SU-DHL-6 (cell line): ENCODE results near the gene KIF5C.
A peak's percentile ranks its signal among the peaks of the same experiment; 100 is the strongest.

ENCODE experiments used
- H2AFZ ChIP-seq: fragments of 200-600 bp; sonication (generic); 2 replicates; pipeline ENCODE4 v1.6.1; 2014; ENCODE audit warnings: low read depth, mild to moderate bottlenecking, moderate library complexity, mixed read lengths, antibody characterized with exemption, low read length; ENCODE audit not compliant: severe bottlenecking
- H3F3A ChIP-seq: fragments of 200-600 bp; shearing (Covaris generic); 2 replicates; pipeline ENCODE4 v1.6.0; 2016; ENCODE audit warnings: antibody characterized with exemption, mild to moderate bottlenecking; ENCODE audit not compliant: insufficient read depth
- H3K27ac ChIP-seq: fragments of 200-600 bp; sonication (generic); 2 replicates; pipeline ENCODE4 v1.5.1; 2016; ENCODE audit warnings: low read depth, mild to moderate bottlenecking, low read length, moderate library complexity, mixed read lengths
- H3K27me3 ChIP-seq: fragments of 200-600 bp; sonication (generic), shearing (Covaris generic); 2 replicates; pipeline ENCODE4 v1.6.0; 2014; ENCODE audit warnings: mild to moderate bottlenecking, low read length
- H3K36me3 ChIP-seq: fragments of 200-600 bp; sonication (generic); 2 replicates; pipeline ENCODE4 v1.6.1; 2014; ENCODE audit warnings: mild to moderate bottlenecking, low read length, mixed read lengths
- H3K4me2 ChIP-seq: fragments of 300-600, 200-600 bp; shearing (Covaris generic), sonication (generic); 2 replicates; pipeline ENCODE4 v1.6.0; 2014; ENCODE audit warnings: low read length, low read depth, mild to moderate bottlenecking; ENCODE audit not compliant: poor library complexity, severe bottlenecking
- H3K4me3 ChIP-seq: fragments of 200-600 bp; sonication (generic); 2 replicates; pipeline ENCODE4 v1.5.1; 2014; ENCODE audit warnings: antibody characterized with exemption, low read length, mild to moderate bottlenecking, mixed read lengths; ENCODE audit not compliant: insufficient read depth, poor library complexity, severe bottlenecking
- H3K79me2 ChIP-seq: fragments of 200-600 bp; sonication (generic); 2 replicates; pipeline ENCODE4 v1.6.1; 2014; ENCODE audit warnings: mild to moderate bottlenecking, low read length, moderate library complexity; ENCODE audit not compliant: insufficient read depth
- H3K9ac ChIP-seq: fragments of 200-600 bp; sonication (generic); 2 replicates; pipeline ENCODE4 v1.7.0; 2014; ENCODE audit warnings: mild to moderate bottlenecking, low read length
- H3K9me2 ChIP-seq: fragments of 200-600 bp; sonication (generic); replicated peaks from 2 replicates; pipeline ENCODE4 v1.6.1; 2014; ENCODE audit warnings: low read length; ENCODE audit not compliant: insufficient read depth
- H3K9me3 ChIP-seq: fragments of 200-600 bp; sonication (generic); 2 replicates; pipeline ENCODE4 v1.6.1; 2014; ENCODE audit warnings: low read length, mixed read lengths; ENCODE audit not compliant: insufficient read depth
- H4K20me1 ChIP-seq: fragments of 200-600 bp; sonication (generic); 2 replicates; pipeline ENCODE4 v1.6.1; 2014; ENCODE audit warnings: low read depth, mild to moderate bottlenecking, antibody characterized with exemption, low read length, moderate library complexity, mixed read lengths
- EZH2phosphoT487 ChIP-seq: fragments of 200-600 bp; sonication (generic), shearing (Covaris generic); conservative IDR thresholded peaks from 2 replicates; pipeline ENCODE4 v1.6.1; 2018; ENCODE audit warnings: mild to moderate bottlenecking, antibody characterized with exemption, low read length, moderate library complexity, mixed read lengths
- TF ChIP-seq, protein P1 (sequence below): fragments of 200-600 bp; sonication (generic); IDR thresholded peaks from one replicate; pipeline ENCODE4 v1.5.1; 2017; ENCODE audit warnings: antibody characterized with exemption, mild to moderate bottlenecking, low read length, moderate library complexity; ENCODE audit not compliant: insufficient read depth, poor library complexity, severe bottlenecking

Gene KIF5C

DNA sequence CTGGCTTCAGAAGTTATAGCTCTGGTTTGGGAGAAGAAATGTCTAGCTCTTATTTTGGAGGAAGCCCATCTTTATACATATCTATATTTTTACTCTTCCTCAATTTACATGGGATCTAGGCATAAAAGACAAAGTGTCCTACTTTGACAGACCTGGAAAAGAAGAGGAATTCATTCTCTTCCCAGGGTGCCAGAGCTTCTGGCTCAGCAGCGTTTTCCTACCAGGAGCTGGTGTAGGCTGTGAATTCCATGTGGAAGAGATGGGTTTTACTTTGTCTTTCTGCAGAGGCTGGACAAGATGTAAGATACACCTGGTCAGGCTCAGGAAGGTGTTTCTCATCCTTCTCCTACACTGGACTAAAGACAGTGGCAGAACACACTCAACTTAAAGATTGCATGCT, 113.3 kb downstream of the KIF5C start:
- no peaks in the 10 kb centered on the region for H3K36me3 ChIP-seq
- no peaks in the 10 kb centered on the region for H3K9me2 ChIP-seq
- no peak overlapping the region for H3K4me3 ChIP-seq
- H4K20me1 ChIP-seq: no peaks in the 10 kb centered on the region
- H3K27me3 ChIP-seq: no peaks in the 10 kb centered on the region
- no peak overlapping the region for H2AFZ ChIP-seq
- H3K79me2 ChIP-seq: no peaks in the 10 kb centered on the region
- no peaks in the 10 kb centered on the region for H3F3A ChIP-seq
- TF ChIP-seq EZH2phosphoT487: no peak
- H3K9me3 ChIP-seq: no peaks in the 10 kb centered on the region
- no peak overlapping the region for H3K4me2 ChIP-seq
- no peak overlapping the region for H3K27ac ChIP-seq
- H3K9ac ChIP-seq: no peak overlapping the region

DNA sequence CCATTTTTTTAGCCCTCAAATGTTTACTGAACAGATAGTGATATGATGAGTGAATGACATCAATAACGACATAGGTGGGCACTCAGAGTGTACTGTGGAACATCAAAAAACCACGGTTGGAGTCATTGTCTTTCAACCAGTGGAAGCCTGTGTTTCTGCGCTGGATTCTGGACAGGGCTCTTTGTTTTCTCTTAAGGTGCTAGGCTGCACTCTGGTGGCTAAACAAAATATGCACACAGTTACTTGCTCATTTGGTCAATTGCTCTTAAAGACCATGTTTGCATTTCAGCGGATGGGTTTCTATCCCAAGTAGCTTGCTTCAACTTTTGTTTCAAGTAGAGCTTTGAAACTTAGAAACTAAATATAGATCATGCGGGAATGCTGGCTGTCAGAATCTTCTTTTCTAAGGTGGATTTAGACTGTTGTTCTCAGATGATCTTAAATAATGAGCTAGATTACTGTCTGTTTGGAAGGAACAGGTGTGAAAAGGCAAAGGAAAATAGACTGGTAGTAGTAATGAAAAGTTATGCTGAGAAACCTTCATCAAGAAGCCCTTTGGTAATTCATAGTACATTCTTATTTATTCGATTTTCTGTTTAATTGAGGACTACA, 115.0 kb downstream of the KIF5C start:
- Histone ChIP-seq H3K79me2 (no peaks in the 10 kb centered on the region), H3K9me2 (no peaks in the 10 kb centered on the region), H3K36me3 (no peaks in the 10 kb centered on the region), H3F3A (no peaks in the 10 kb centered on the region), H3K27ac (no peak overlapping the region), H3K27me3 (no peaks in the 10 kb centered on the region), H3K4me3 (no peak overlapping the region), H3K4me2 (no peak overlapping the region), H3K9ac (no peak overlapping the region), H2AFZ (no peak overlapping the region), H4K20me1 (no peaks in the 10 kb centered on the region), H3K9me3 (no peaks in the 10 kb centered on the region)
- no peak for TF ChIP-seq EZH2phosphoT487
- TF ChIP-seq, protein P1, sequence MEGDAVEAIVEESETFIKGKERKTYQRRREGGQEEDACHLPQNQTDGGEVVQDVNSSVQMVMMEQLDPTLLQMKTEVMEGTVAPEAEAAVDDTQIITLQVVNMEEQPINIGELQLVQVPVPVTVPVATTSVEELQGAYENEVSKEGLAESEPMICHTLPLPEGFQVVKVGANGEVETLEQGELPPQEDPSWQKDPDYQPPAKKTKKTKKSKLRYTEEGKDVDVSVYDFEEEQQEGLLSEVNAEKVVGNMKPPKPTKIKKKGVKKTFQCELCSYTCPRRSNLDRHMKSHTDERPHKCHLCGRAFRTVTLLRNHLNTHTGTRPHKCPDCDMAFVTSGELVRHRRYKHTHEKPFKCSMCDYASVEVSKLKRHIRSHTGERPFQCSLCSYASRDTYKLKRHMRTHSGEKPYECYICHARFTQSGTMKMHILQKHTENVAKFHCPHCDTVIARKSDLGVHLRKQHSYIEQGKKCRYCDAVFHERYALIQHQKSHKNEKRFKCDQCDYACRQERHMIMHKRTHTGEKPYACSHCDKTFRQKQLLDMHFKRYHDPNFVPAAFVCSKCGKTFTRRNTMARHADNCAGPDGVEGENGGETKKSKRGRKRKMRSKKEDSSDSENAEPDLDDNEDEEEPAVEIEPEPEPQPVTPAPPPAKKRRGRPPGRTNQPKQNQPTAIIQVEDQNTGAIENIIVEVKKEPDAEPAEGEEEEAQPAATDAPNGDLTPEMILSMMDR: peak; percentile 62

DNA sequence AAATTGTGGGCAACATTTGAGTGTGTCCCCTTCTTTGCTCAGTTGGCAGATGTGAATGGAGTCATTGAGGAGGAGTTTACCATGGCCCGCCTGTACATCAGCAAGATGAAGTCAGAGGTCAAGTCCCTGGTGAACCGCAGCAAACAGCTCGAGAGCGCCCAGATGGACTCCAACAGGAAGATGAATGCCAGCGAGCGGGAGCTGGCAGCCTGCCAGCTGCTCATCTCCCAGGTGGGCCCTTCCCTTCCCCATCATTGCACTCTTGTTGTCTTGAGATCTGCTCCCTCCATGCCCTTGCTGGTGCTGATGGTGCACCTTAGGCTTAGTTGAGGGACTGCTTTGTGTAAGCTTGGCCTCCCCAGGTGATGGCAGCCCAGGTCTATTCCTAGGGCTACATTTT, 115.9 kb downstream of the KIF5C start:
- TF ChIP-seq EZH2phosphoT487: no peak
- TF ChIP-seq, protein P1: no peak
- Histone ChIP-seq H4K20me1 (no peaks in the 10 kb centered on the region), H3K9me2 (no peaks in the 10 kb centered on the region), H3K36me3 (no peaks in the 10 kb centered on the region), H3F3A (no peaks in the 10 kb centered on the region), H2AFZ (no peak overlapping the region), H3K4me2 (no peak overlapping the region), H3K9ac (no peak overlapping the region), H3K79me2 (no peaks in the 10 kb centered on the region), H3K9me3 (no peaks in the 10 kb centered on the region), H3K27me3 (no peaks in the 10 kb centered on the region), H3K4me3 (no peak overlapping the region), H3K27ac (no peak overlapping the region)

DNA sequence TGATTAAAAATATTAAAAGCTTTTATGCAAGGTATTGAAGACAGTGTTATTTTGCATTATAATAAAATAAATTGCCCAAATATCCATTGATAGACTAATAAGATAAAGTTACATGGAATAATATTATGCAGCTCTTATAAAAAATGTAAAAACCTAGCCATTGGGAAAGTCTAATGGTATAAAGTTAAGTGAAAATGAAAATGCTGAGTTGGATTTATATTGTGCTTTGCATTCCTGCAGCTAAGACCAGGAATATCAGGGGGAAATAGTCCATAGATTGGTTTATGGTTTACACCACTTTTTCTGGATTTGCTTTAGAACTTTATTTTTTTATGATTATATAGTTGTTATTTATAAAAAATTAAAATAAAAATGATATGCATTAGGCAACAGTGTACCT, 117.4 kb downstream of the KIF5C start:
- Histone ChIP-seq H3K9ac (no peak overlapping the region), H3K9me2 (no peaks in the 10 kb centered on the region), H3F3A (no peaks in the 10 kb centered on the region), H3K27me3 (no peaks in the 10 kb centered on the region), H3K36me3 (no peaks in the 10 kb centered on the region), H2AFZ (no peak overlapping the region), H4K20me1 (no peaks in the 10 kb centered on the region), H3K27ac (no peak overlapping the region), H3K9me3 (no peaks in the 10 kb centered on the region), H3K79me2 (no peaks in the 10 kb centered on the region), H3K4me2 (no peak overlapping the region), H3K4me3 (no peak overlapping the region)
- TF ChIP-seq EZH2phosphoT487: no peak
- TF ChIP-seq, protein P1: no peak
